GM21529 (cell line): ENCODE data around the gene HNRNPLL.
"Not testable (repeated sequence)": the region's sequence is repeated elsewhere in the genome, so short reads cannot be mapped to it uniquely, and the experiment has no call there.

ENCODE experiments used
- ATAC-seq: cut with Tn5 transposase; IDR thresholded peaks from one replicate; pipeline ENCODE4 v1.9.1; 2021; ENCODE audit not compliant: unreplicated experiment

Gene HNRNPLL

DNA sequence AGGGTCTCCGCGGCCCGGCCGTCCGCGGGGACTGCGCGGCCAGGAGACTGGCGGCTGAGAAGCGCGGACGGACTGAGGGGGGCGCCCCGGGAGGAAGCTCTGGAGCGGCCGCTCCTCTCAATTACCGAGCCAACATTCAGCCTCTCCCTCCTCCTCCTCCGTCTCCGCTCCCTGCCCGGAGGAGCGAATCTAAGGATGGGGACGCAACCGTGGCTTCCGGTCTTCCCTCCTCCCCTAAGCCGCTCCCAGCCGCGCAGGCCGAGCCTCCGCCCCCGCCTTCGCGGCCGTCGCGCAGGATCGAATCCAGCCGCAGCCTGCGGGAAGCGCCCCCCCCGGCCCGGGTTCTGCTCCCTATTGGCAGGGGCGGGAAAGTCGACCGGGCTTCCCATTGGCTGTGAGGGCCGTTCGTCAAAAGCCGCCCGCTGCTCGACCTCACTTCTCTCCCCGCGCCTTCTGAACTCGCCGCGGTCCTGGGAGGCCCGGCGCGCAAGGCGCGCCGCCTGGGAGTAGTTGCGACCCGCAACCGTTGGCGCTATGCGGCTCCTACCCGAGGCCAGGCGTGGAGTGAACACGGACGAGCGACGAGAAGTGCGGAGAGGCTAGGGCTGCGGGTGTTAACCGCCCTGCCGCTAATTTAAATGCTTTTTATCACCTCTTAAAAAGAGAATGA is at the start of gene HNRNPLL:
HNRNPLL (minus strand) TSS at position 197 of the 670 bp plus-strand sequence. CDS start 302 bp downstream, outside the sequence.
- peak; percentile 63 for ATAC-seq

DNA sequence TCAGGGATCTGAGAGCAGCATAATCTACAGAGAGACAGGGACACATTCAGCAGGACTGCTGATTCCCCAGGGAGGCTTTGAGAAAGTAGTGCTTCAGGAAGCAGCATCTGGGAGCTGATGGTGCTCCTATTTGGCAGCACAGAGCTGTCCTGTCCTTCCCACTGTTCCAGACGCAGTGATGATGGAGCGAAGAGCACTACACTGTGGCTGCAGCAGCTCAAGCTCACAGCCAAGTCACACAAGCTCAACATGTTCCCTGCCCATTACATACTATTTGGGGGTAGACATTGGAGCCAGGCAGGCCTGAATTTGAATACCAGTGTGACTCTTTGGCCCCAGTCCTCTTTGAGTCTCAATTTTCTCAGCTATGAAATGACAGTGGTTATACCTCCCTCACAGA is 48.0 kb upstream of the HNRNPLL start:
- no peak for ATAC-seq

DNA sequence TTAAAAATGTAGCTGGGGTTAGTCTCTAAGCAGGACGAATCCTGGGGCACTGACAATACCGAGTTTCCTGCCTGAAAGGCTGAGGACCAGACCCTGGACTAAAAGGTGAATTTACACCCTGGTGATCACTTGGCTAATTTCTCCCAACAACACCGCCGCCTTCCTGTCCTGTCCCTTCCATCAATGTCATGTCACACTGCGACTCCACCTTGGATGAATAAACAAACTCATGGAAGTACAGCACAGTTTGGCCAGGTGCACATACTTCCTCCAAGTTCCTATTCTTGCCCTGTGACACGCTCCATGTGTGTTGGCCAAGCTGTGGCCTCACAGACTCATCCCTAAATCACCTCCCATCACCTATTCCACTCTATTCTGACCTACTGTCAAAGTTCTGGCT is 47.3 kb upstream of the HNRNPLL start:
- no peak for ATAC-seq

DNA sequence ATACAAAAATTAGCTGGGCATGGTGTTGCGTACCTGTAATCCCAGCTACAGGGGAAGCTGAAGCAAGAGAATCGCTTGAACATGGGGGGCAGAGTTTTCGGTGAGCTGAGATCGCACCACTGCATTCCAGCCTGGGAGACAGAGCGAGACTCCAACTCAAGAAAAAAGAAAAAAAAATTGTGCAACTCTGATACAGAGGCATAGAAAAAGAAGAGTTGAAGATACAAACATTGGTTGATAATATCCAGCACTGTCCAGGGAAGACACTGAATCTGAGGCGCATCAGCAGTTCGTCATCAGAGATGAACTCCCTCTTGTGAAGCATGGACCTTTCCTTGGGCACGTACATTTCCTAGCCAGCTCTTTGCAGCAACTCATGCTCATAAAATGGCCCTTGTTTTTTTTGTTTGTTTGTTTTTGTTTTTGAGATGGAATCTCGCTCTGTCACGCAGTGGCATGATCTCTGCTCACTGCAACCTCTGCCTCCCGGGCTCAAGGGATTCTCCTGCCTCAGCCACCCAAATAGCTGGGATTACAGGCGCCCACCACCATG is 46.5 kb upstream of the HNRNPLL start:
- ATAC-seq = no peak

DNA sequence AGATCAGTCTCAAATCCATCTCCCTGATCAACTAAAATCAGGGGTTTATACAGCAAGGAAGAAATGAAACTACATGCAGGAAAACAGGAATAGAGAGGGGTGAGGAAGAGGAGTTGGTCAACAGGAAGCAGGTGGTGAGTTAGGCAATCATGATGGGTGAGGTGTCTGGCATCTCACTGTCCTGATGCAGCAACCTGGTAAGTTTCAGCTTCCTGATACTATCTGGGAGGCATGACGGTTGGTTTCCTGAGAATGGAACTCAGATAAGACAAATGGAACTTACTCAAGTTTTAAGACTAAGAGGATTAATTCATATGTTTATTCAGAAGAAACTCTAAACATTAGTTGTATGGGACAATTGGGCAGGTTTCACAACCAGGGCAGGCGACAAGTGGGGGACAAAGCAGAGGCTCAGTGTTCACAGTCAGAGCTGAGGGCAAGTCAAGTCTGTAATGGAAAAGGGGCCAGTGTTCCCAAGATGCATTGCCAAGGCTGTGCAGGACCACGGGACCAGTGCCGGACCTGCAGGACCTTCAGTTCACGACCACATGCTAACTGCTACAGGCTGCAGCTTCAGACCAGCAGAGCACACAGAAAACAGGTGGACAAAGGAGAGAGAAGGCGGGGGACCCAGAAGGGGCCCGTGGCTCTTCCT is 45.5 kb upstream of the HNRNPLL start:
- ATAC-seq = no peak

DNA sequence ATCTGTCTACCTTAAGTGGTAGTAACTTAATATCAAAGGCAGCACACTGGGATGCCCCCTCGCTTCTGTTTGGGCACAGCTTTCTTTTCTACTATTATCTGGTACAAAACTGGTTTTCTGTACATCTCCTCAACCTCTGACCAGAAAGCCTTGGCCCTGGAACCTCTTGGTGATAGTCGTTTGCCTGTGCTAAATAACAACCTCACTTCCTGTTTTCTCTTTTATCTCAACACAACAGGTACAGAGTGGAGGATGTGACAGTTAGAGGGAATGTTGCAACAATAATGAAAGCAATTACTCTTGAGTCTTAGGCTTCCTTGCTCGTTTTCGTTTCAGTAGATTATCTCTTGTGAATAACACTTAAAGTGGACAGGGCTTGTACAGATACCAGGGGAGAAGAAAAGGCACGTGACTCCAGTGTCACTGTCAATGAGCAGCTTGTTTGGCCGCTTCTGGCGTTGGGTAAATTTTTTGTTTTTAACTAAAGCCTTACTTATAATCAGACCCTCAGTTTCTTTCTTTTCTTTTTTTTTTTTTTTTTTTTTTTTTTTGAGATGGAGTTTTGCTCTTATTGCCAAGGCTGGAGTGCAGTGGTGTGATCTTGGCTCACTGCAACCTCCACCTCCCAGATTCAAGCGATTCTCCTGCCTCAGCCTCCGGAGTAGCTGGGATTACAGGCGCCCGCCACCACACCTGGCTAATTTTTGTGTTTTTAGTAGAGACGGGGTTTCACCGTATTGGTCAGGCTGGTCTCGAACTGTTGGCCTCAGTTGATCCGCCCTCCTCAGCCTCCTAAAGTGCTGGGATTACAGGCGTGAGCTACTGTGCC is 41.2 kb upstream of the HNRNPLL start:
- not testable (repeated sequence) for ATAC-seq

DNA sequence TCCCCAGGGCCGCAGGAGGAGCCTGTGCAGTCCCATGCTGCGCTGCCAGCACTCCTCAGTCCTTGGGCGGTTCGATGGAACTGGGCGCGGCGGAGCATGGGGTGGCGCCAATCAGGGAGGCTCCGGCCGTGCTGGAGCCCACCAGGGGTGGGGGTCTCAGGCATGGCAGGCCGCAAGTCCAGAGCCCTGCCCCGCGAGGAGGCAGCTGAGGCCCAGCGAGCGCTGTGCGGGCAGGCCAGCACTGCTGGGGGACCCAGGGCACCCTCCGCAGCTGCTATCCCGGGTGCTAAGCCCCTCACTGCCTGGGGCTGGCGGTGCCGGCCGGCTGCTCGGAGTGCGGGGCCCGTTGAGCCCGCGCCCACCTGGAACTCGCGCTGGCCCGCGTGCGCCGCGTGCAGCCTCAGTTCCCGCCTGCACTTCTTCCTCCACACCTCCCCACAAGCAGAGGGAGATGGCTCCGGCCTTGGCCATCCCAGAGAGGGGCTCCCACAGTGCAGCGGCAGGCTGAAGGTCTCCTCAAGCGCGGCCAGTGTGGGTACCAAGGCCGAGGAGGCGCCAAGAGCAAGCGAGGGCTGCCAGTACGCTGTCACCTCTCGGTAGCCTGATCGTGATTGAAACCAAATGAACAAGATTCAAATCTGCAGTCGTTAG is 40.4 kb upstream of the HNRNPLL start:
- no peak for ATAC-seq

DNA sequence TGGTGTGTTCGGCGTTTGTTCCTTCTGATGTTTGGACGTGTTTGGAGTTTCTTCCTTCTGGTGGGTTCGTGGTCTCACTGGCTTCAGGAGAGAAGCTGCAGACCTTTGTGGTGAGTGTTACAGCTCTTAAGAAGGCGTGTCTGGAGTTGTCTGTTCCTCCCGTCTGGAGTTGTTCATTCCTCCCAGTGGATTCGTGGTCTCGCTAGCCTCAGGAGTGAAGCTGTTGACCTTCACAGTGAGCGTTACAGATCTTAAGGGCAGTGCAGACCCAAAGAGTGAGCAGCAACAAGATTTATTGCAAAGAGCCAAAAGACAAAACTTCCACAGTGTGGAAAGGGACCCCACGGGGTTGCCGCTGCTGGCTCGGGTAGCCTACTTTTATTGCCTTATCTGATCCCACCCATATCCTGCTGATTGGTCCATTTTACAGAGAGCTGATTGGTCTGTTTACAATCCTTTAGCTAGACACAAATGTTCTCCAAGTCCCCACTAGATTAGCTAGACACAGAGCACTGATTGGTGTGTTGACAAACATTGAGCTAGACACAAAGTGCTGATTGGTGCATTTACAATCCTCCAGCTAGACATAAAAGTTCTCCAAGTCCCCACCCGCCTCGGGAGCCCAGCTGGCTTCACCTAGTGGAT is 39.8 kb upstream of the HNRNPLL start:
- not testable (repeated sequence) for ATAC-seq

DNA sequence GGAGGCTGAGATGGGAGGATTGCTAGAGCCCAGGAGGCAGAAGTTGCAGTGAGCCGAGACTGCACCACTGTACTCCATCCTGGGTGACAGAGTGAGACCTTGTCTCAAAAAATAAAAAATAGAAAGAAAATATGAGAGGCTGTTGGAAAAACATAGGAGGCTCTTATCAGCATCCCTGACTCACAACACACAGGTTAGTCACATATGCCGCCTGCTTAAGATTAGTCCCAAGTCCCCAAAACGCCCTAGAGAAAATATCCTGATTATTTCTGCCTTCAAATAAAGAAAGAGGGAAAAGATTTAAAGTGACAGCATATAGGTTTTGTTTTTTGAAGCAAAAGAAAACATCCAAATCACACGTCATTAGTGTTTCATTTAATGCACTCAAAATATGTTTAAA is 33.3 kb upstream of the HNRNPLL start:
- ATAC-seq = no peak

DNA sequence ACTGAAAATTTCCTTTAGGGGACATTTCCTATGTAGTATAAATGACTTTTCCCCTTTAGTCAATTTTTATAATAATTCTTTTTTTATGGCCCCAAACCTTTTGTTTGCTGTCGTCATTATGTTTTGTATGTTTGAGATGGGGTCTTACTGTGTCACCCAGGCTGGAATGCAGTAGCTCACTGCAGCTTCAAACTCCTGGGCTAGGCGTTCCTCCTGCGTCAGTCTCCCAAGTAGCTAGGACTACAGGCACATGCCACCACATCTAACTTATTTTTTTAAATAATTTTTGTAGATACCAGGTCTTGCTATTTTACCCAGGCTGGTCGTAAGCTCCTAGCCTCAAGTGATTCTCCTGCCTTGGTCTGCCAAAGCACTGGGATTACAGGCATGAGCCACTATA is 32.4 kb upstream of the HNRNPLL start:
- ATAC-seq = no peak

DNA sequence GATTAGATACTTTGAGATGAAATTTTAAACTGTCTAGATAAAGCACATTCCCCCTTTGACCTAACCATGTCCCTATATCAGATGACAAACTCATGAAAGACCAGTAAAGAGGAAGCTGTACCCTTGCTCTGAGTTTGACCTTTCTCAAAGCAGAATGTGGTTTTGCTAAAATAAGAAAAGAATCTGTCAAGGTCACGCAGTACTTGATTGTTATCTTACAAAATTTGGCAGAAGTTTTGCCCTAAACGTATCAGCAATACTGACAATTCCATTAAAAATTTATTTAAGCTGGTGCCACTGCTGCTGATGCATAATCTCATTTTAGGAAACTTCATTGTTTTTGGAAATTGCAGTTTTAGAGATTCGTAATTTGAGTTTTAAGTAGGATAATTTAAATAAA is 32.0 kb upstream of the HNRNPLL start:
- ATAC-seq = peak; percentile 96

DNA sequence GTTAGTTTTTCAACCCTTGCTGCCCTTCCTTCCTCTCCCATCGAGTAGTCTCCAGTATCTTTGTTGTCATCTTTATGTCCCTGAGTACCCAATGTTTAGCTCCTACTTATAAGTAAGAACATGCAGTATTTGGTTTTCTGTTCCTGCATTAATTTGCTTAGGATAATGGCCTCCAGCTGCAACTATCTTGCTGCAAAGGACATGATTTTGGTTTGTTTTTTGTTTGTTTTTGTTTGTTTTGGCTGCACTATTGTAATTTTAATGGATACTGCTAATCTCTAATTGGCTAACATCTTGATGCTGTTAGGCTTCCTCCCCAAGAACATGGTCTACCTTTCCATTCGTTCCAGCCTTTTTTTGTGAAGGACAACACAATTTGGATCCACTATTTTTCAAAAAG is 31.2 kb upstream of the HNRNPLL start:
- no peak for ATAC-seq

DNA sequence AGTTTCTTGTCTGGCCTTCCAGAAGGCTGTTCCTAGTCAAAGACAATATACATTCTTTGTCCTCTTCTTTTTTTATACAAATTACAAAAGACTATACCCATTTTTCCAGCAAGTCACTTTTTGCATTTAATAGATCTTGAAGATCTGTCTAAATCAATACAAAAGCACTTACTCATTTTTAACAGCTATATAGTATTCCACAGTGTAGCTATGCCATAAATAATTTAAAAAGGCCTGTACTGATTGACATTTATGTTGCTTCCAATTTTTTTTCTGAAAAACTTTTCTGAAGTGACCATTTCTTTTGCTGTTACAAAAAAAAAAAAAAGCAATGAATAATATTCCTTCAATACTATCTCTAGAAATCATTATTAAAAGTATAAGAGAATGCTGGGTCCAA is 30.3 kb upstream of the HNRNPLL start:
- no peak for ATAC-seq

DNA sequence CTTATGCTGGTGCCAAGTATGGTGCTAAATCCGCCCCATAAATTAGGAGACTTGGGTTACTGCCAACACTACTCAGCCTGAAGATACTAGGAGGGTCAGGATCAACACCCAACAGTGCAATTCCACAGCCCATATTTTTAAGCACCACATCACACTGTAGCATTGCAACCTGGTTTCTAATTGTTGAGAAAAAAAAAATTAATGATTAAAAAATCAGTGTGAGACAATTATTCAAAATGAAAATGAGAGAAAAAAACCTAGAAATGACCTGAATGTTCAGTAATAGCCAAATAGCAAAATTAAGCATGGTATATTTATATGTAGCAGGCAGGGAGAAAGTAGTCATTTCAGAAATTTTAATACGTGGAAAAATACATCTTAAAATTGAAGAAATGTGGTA is 29.2 kb upstream of the HNRNPLL start:
- no peak for ATAC-seq

- ATAC-seq = no peak
Observed at GRCh38 chr2:38629684-38630083, 27.0 kb upstream of the HNRNPLL start.

GRCh38 chr2:38627391-38627790 is 24.7 kb upstream of the HNRNPLL start:
- ATAC-seq = no peak

DNA sequence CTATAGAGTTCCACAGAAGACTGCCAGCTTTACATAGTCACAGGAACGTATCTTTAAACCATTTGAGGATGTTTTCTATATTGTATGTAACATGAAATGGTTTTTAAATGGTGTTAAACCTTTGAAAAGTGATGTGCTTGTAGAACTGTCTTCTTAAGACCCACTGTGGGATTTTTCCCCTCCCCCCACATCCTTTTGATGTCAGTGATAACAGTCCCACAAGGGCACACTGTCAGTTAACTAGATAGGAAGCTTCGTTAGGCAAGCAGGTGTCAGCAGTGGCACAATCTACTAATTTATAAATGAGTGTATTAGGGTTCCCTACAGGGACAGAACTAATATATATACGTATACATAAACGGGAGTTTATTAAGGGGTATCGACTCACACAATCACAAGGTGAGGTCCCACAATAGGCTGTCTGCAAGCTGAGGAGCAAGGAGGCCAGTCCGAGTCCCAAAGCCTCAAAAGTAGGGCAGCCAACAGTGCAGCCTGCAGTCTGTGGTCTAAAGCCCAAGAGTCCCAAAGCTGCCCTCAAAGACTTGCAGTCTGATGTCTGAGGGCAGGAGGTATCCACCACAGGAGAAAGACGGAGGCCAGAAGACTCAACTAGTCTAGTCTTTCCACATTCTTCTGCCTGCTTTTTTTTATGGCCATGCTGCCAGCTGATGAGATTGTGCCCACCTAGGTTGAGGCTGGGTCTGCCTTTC is 23.8 kb upstream of the HNRNPLL start:
- ATAC-seq = no peak

GRCh38 chr2:38622210-38622609 is 19.5 kb upstream of the HNRNPLL start:
- ATAC-seq = no peak

- no peak for ATAC-seq
Observed at GRCh38 chr2:38621018-38621417, 18.3 kb upstream of the HNRNPLL start.
